GM12878 (cell line): Measurements from ENCODE around the gene KIRREL3. TPM values are rescaled to one million over a fixed set of nuclear protein-coding genes. Genes with fewer than 3 reads are reported as not detected.

ENCODE experiments used
- ATAC-seq: fragments of 200-7000 bp; cut with Tn5 transposase; 3 replicates; pipeline ENCODE4 v1.9.1; 2020; ENCODE audit warnings: mild to moderate bottlenecking, moderate library complexity
- BruUV-seq: library from RNA; stranded (reverse); fragments of 400-500 nt; replicated peaks from 2 replicates; lab custom pipeline; 2021; lab: Mats Ljungman, UMichigan
- CTCF ChIA-PET: fragments of 300-600 bp; sonication (Branson Sonifier 250); formaldehyde crosslinking; extraction: SDS; loops from one replicate; lab custom pipeline; 2021; ENCODE audit warnings: inconsistent platforms; lab: Yijun Ruan, JAX
- POLR2A ChIA-PET: fragments of 350-600 bp; formaldehyde crosslinking; extraction: SDS; loops from one replicate; lab custom pipeline; 2021; ENCODE audit warnings: inconsistent platforms; lab: Charles Lee
- RAD21 ChIA-PET: fragments of 300-600 bp; sonication (Branson Sonifier 250); formaldehyde crosslinking; loops from one replicate; lab custom pipeline; 2023; ENCODE audit warnings: antibody characterized with exemption; ENCODE audit not compliant: unreplicated experiment; lab: Charles Lee
- SMC1A ChIA-PET: fragments of 300-600 bp; sonication (Branson Sonifier 250); formaldehyde crosslinking; loops from one replicate; lab custom pipeline; 2023; ENCODE audit not compliant: unreplicated experiment, uncharacterized antibody; lab: Charles Lee
- DNase-seq: peaks from one replicate; pipeline ENCODE4 v3.0.0-alpha.2; 2011; ENCODE audit warnings: low read depth, low spot score
- FAIRE-seq: peaks from 3 replicates; lab custom pipeline; 2011; peaks lifted over from hg19 to GRCh38; lab: Jason Lieb, UNC
- H2AFZ ChIP-seq: 2 replicates; pipeline ENCODE4 v1.6.0; 2011; ENCODE audit warnings: low read depth, low read length, control low read depth; ENCODE audit not compliant: control insufficient read depth
- H3K27ac ChIP-seq: 2 replicates; pipeline ENCODE4 v1.5.1; 2011; ENCODE audit warnings: control low read depth; ENCODE audit not compliant: control insufficient read depth, insufficient read depth
- H3K27me3 ChIP-seq, 2 experiments: replicated peaks in 1 of 2; 2 replicates each; pipeline versions ENCODE4 v1.6.0 to v1.6.1; 2011; ENCODE audit warnings: low read length in 1 of 2; ENCODE audit not compliant: control insufficient read depth in 2 of 2, insufficient read depth in 2 of 2
- H3K36me3 ChIP-seq, 2 experiments: 2 replicates each; pipeline ENCODE4 v1.5.1; 2011; ENCODE audit warnings: low read length in 1 of 2; ENCODE audit not compliant: control insufficient read depth in 2 of 2, insufficient read depth in 2 of 2
- H3K4me1 ChIP-seq: 2 replicates; pipeline ENCODE4 v1.6.1; 2011; ENCODE audit warnings: mild to moderate bottlenecking, low read length, moderate library complexity, mixed read lengths; ENCODE audit not compliant: control insufficient read depth, insufficient read depth
- H3K4me2 ChIP-seq: 2 replicates; pipeline ENCODE4 v1.6.0; 2011; ENCODE audit warnings: control low read depth; ENCODE audit not compliant: control insufficient read depth, insufficient read depth
- H3K4me3 ChIP-seq: fragments of 200-600 bp; sonication (generic); 2 replicates; pipeline ENCODE4 v1.5.1; 2016
- H3K79me2 ChIP-seq: 2 replicates; pipeline ENCODE4 v1.6.0; 2011; ENCODE audit warnings: low read length; ENCODE audit not compliant: control insufficient read depth, insufficient read depth
- H3K9ac ChIP-seq: 2 replicates; pipeline ENCODE4 v1.8.0; 2011; ENCODE audit warnings: low read length, control low read depth, mixed read lengths; ENCODE audit not compliant: control insufficient read depth, insufficient read depth
- H3K9me3 ChIP-seq: replicated peaks from 3 replicates; pipeline ENCODE4 v1.5.1; 2011; ENCODE audit warnings: mild to moderate bottlenecking, low read length; ENCODE audit not compliant: control insufficient read depth, insufficient read depth
- H4K20me1 ChIP-seq: 2 replicates; pipeline ENCODE4 v1.6.0; 2011; ENCODE audit not compliant: control insufficient read depth, insufficient read depth
- CBX5 ChIP-seq: sonication (generic); IDR thresholded peaks from 2 replicates; pipeline ENCODE4 v1.6.1; 2016; ENCODE audit warnings: low read depth, moderate library complexity, mild to moderate bottlenecking, inconsistent platforms
- CHD2 ChIP-seq: IDR thresholded peaks from 2 replicates; pipeline ENCODE4 v1.6.1; 2011; ENCODE audit warnings: low read depth, low read length, improper control_type of control experiment, borderline replicate concordance
- CREB1 ChIP-seq: IDR thresholded peaks from 2 replicates; pipeline ENCODE4 v1.6.1; 2012; ENCODE audit warnings: low read depth, mild to moderate bottlenecking, inconsistent platforms
- NBN ChIP-seq: fragments of 450-650 bp; IDR thresholded peaks from 2 replicates; pipeline ENCODE4 v1.6.1; 2016
- TCF7 ChIP-seq: IDR thresholded peaks from 2 replicates; pipeline ENCODE4 v1.6.1; 2014; ENCODE audit warnings: antibody characterized with exemption, borderline replicate concordance
- YBX1 ChIP-seq: fragments of 450-650 bp; IDR thresholded peaks from 2 replicates; pipeline ENCODE4 v1.6.1; 2016; ENCODE audit warnings: antibody characterized with exemption
- WGBS: methylation state at CpG from one replicate; pipeline ENCODE4 v1.1.6; 2016; ENCODE audit warnings: low lambda C conversion rate; ENCODE audit not compliant: insufficient replicate concordance, insufficient coverage; ENCODE audit errors: missing lambda C conversion rate; 5-methylcytosine and 5-hydroxymethylcytosine counted together
- in situ Hi-C: fragments of 300-500 bp; cut with MboI; formaldehyde crosslinking; loops from 9 replicates; pipeline ENCODE4 v1.14.3; 2018; ENCODE audit warnings: mixed read lengths
- intact Hi-C: fragments of 100-400 bp; cut with micrococcal nuclease; formaldehyde crosslinking; loops from one replicate; pipeline ENCODE4 v1.14.2; 2022; ENCODE audit not compliant: unreplicated experiment
- polyA plus RNA-seq, 11 experiments: library from polyadenylated mRNA; depleted of rRNA in 4 of 11; unstranded in 6 of 11; stranded (reverse) in 5 of 11; fragments of >200 nt; fragmentation: Nextera tagmentation in 4 of 11; fragmentation: Illumina TruSeq in 1 of 11; extraction: Ambion mirVana in 4 of 11; extraction: Trizol in 1 of 11; gene quantifications; 1 replicate in 1 of 11; 2 replicates in 10 of 11; pipeline versions ENCODE4 v1.2.1 to v1.2.3, GENCODE V29; 2011 to 2016; ENCODE audit warnings: inconsistent platforms in 2 of 11, missing spikeins in 2 of 11, low read depth in 1 of 11
- total RNA-seq, 4 experiments: library from RNA; depleted of rRNA in 3 of 4; stranded (reverse); fragments of >200 nt in 3 of 4; fragmentation: Illumina TruSeq in 1 of 4; extraction: Trizol in 1 of 4; gene quantifications; 2 replicates each; pipeline versions ENCODE4 v1.2.1 to v1.2.3, GENCODE V29; 2013 to 2021
- TF ChIP-seq, protein P1 (sequence below): fragments of 450-650 bp; IDR thresholded peaks from 2 replicates; pipeline ENCODE4 v1.6.1; 2018; ENCODE audit warnings: borderline replicate concordance, mild to moderate bottlenecking; ENCODE audit not compliant: partially characterized antibody
- TF ChIP-seq, protein P2 (sequence below): IDR thresholded peaks from 2 replicates; pipeline ENCODE4 v1.6.1; 2012; ENCODE audit warnings: improper control_type of control experiment, low read depth, low read length; ENCODE audit not compliant: insufficient replicate concordance
- TF ChIP-seq, protein P3 (sequence below): fragments of 450-650 bp; IDR thresholded peaks from 2 replicates; pipeline ENCODE4 v1.6.1; 2016; ENCODE audit warnings: mild to moderate bottlenecking
- TF ChIP-seq, protein P4 (sequence below): IDR thresholded peaks from 2 replicates; pipeline ENCODE4 v1.6.1; 2011; ENCODE audit warnings: mild to moderate bottlenecking, low read depth, low read length, moderate library complexity; ENCODE audit not compliant: insufficient replicate concordance

Gene KIRREL3
- total and polyA plus RNA-seq, 10 of the 15 experiments (the other 5 are each of a cell fraction or from before 2014, with no cell fraction given) = under 0.01 TPM; not detected in 9

DNA sequence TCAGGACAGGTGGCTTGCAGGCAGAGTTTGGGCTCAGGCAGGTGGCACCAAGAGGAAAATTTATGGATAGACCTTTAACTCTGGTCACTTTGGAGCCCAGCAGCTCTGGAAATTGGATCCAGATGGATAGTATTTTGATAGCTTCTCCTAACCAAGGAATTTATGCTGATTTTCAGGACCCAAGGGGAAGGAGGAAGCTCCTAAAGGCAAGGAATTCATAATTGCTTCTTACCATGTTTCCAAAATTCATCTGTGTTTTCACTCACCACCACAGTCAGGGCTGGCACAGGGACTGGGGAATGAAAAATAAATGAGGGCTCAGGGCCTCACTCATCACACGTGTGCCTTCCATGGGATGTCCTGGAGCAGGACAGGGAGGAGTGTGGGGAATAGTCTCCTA is 327.3 kb downstream of the KIRREL3 start:
- ATAC-seq (no peak), DNase-seq (no peak), FAIRE-seq (no peak)
- Histone ChIP-seq H3K4me1 (no peaks in the 10 kb centered on the region), H3K9ac (no peak overlapping the region), H3K27ac (no peak overlapping the region), H2AFZ (no peak overlapping the region), H3K79me2 (no peaks in the 10 kb centered on the region), H3K9me3 (no peaks in the 10 kb centered on the region), H4K20me1 (no peaks in the 10 kb centered on the region), H3K4me3 (no peak overlapping the region), H3K4me2 (no peak overlapping the region), H3K27me3 (peaks cover 0 to 1% of the 10 kb centered on the region in 2 experiments; a peak in 2 of 4 replicates), H3K36me3 (no peaks in the 10 kb centered on the region)
- CTCF ChIA-PET = no interaction called here
- TF ChIP-seq, protein P1, sequence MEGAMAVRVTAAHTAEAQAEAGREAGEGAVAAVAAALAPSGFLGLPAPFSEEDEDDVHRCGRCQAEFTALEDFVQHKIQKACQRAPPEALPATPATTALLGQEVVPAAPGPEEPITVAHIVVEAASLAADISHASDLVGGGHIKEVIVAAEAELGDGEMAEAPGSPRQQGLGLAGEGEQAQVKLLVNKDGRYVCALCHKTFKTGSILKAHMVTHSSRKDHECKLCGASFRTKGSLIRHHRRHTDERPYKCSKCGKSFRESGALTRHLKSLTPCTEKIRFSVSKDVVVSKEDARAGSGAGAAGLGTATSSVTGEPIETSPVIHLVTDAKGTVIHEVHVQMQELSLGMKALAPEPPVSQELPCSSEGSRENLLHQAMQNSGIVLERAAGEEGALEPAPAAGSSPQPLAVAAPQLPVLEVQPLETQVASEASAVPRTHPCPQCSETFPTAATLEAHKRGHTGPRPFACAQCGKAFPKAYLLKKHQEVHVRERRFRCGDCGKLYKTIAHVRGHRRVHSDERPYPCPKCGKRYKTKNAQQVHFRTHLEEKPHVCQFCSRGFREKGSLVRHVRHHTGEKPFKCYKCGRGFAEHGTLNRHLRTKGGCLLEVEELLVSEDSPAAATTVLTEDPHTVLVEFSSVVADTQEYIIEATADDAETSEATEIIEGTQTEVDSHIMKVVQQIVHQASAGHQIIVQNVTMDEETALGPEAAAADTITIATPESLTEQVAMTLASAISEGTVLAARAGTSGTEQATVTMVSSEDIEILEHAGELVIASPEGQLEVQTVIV = no peak
- TF ChIP-seq CBX5 = no peak
- TF ChIP-seq CHD2 = no peak
- no peak for TF ChIP-seq CREB1
- no peak for TF ChIP-seq TCF7
- TF ChIP-seq, protein P2, sequence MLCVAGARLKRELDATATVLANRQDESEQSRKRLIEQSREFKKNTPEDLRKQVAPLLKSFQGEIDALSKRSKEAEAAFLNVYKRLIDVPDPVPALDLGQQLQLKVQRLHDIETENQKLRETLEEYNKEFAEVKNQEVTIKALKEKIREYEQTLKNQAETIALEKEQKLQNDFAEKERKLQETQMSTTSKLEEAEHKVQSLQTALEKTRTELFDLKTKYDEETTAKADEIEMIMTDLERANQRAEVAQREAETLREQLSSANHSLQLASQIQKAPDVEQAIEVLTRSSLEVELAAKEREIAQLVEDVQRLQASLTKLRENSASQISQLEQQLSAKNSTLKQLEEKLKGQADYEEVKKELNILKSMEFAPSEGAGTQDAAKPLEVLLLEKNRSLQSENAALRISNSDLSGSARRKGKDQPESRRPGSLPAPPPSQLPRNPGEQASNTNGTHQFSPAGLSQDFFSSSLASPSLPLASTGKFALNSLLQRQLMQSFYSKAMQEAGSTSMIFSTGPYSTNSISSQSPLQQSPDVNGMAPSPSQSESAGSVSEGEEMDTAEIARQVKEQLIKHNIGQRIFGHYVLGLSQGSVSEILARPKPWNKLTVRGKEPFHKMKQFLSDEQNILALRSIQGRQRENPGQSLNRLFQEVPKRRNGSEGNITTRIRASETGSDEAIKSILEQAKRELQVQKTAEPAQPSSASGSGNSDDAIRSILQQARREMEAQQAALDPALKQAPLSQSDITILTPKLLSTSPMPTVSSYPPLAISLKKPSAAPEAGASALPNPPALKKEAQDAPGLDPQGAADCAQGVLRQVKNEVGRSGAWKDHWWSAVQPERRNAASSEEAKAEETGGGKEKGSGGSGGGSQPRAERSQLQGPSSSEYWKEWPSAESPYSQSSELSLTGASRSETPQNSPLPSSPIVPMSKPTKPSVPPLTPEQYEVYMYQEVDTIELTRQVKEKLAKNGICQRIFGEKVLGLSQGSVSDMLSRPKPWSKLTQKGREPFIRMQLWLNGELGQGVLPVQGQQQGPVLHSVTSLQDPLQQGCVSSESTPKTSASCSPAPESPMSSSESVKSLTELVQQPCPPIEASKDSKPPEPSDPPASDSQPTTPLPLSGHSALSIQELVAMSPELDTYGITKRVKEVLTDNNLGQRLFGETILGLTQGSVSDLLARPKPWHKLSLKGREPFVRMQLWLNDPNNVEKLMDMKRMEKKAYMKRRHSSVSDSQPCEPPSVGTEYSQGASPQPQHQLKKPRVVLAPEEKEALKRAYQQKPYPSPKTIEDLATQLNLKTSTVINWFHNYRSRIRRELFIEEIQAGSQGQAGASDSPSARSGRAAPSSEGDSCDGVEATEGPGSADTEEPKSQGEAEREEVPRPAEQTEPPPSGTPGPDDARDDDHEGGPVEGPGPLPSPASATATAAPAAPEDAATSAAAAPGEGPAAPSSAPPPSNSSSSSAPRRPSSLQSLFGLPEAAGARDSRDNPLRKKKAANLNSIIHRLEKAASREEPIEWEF = no peak
- TF ChIP-seq, protein P3, sequence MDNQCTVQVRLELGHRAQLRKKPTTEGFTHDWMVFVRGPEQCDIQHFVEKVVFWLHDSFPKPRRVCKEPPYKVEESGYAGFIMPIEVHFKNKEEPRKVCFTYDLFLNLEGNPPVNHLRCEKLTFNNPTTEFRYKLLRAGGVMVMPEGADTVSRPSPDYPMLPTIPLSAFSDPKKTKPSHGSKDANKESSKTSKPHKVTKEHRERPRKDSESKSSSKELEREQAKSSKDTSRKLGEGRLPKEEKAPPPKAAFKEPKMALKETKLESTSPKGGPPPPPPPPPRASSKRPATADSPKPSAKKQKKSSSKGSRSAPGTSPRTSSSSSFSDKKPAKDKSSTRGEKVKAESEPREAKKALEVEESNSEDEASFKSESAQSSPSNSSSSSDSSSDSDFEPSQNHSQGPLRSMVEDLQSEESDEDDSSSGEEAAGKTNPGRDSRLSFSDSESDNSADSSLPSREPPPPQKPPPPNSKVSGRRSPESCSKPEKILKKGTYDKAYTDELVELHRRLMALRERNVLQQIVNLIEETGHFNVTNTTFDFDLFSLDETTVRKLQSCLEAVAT = no peak
- TF ChIP-seq NBN = no peak
- no peak for TF ChIP-seq YBX1
- TF ChIP-seq, protein P4, sequence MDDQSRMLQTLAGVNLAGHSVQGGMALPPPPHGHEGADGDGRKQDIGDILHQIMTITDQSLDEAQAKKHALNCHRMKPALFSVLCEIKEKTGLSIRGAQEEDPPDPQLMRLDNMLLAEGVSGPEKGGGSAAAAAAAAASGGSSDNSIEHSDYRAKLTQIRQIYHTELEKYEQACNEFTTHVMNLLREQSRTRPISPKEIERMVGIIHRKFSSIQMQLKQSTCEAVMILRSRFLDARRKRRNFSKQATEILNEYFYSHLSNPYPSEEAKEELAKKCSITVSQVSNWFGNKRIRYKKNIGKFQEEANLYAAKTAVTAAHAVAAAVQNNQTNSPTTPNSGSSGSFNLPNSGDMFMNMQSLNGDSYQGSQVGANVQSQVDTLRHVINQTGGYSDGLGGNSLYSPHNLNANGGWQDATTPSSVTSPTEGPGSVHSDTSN = no peak
- intact Hi-C loops = no loop called here
- in situ Hi-C loops = no loop called here
- RAD21 ChIA-PET = no interaction called here
- POLR2A ChIA-PET = no interaction called here
- SMC1A ChIA-PET = interaction anchor here (1.4 kb wide), 1 partner anchor 13 kb away, joined by 3 read pairs; no protein-coding TSS in a partner anchor
- WGBS = 0% methylated on average over 1 of the region's 1 CpG
- no TSS peak for BruUV-seq
